Measurements from ENCODE around the gene SPDYE9.
"Not testable (repeated sequence)": the region's sequence is repeated elsewhere in the genome, so short reads cannot be mapped to it uniquely, and the experiment has no call there.

Gene SPDYE9

GRCh38 chr7:73085938-73086337, at the start of gene SPDYE9:
TSS of gene SPDYE9 (minus strand) at chr7:73086038. CDS start at chr7:73084238, 1,800 bp downstream.
- DNase-seq, result not testable (repeated sequence)

GRCh38 chr7:73134866-73135265, 49.0 kb upstream of the SPDYE9 start:
- DNase-seq, result not testable (repeated sequence)

GRCh38 chr7:73132651-73133217, 46.9 kb upstream of the SPDYE9 start:
- DNase-seq, result not testable (repeated sequence)

GRCh38 chr7:73130612-73131011, 44.8 kb upstream of the SPDYE9 start:
- not testable (repeated sequence) for DNase-seq

- DNase-seq, result not testable (repeated sequence)
Observed at GRCh38 chr7:73124126-73124525, 38.3 kb upstream of the SPDYE9 start.

GRCh38 chr7:73122778-73123447, 37.1 kb upstream of the SPDYE9 start:
- DNase-seq, result not testable (repeated sequence)

- DNase-seq, result not testable (repeated sequence)
Observed at GRCh38 chr7:73118155-73118554, 32.3 kb upstream of the SPDYE9 start.

GRCh38 chr7:73057811-73058210, 28.0 kb downstream of the SPDYE9 start, which contains the start of gene SPDYE11:
TSS of gene SPDYE11 (minus strand) at chr7:73057911. CDS start at chr7:73056111, 1,800 bp downstream.
- DNase-seq, result not testable (repeated sequence)

GRCh38 chr7:73029666-73030065, 56.2 kb downstream of the SPDYE9 start, which contains the start of gene SPDYE8:
TSS of gene SPDYE8 (minus strand) at chr7:73029766. CDS start at chr7:73027966, 1,800 bp downstream.
- not testable (repeated sequence) for DNase-seq

All from NCI-H524 treated with DMSO at 0.1 percent for 48 hours (cell line).